GM23338 (cell line): ENCODE data around the gene TMPRSS5.

Source experiments
- CREB1 ChIP-seq: fragments of 250-450 bp; sonication (Bioruptor Pico); IDR thresholded peaks from 2 replicates; pipeline ENCODE4 v1.5.0; 2020; ENCODE audit warnings: low read depth, mild to moderate bottlenecking, moderate library complexity
- EZH2 ChIP-seq: fragments of 200-600 bp; sonication (generic); IDR thresholded peaks from one replicate; pipeline ENCODE4 v1.8.0; 2017; ENCODE audit warnings: antibody characterized with exemption, mild to moderate bottlenecking, low read depth; ENCODE audit not compliant: unreplicated experiment
- EZH2phosphoT487 ChIP-seq: fragments of 200-600 bp; sonication (generic); IDR thresholded peaks from one replicate; pipeline ENCODE4 v1.8.1; 2018; ENCODE audit warnings: antibody characterized with exemption; ENCODE audit not compliant: unreplicated experiment
- JUNB ChIP-seq: IDR thresholded peaks from one replicate; pipeline ENCODE4 v1.6.1; 2016; ENCODE audit warnings: antibody characterized with exemption; ENCODE audit not compliant: unreplicated experiment
- NANOG ChIP-seq: IDR thresholded peaks from 2 replicates; pipeline ENCODE4 v1.6.1; 2016; ENCODE audit warnings: antibody characterized with exemption, borderline replicate concordance
- POLR2AphosphoS5 ChIP-seq: IDR thresholded peaks from 2 replicates; pipeline ENCODE4 v1.6.1; 2016; ENCODE audit warnings: antibody characterized with exemption, low read depth
- STAT1 ChIP-seq: IDR thresholded peaks from one replicate; pipeline ENCODE4 v1.6.1; 2016; ENCODE audit warnings: antibody characterized with exemption; ENCODE audit not compliant: unreplicated experiment
- ZNF114 ChIP-seq: fragments of 250-450 bp; sonication (Bioruptor Pico); IDR thresholded peaks from 2 replicates; pipeline ENCODE4 v1.5.0; 2020; ENCODE audit warnings: mild to moderate bottlenecking, moderate library complexity
- TF ChIP-seq, protein P1 (sequence below), 2 experiments: fragments of 200-600 bp in 1 of 2; sonication (generic) in 1 of 2; conservative IDR thresholded peaks; 2 replicates each; pipeline versions ENCODE4 v1.5.1 to v1.6.1; 2016 to 2017; ENCODE audit warnings: antibody characterized with exemption in 2 of 2, low read depth in 2 of 2, mild to moderate bottlenecking in 2 of 2, moderate library complexity in 1 of 2
- TF ChIP-seq, protein P2 (sequence below): IDR thresholded peaks from one replicate; pipeline ENCODE4 v1.6.1; 2018; ENCODE audit warnings: antibody characterized with exemption; ENCODE audit not compliant: unreplicated experiment
- TF ChIP-seq, protein P3 (sequence below): IDR thresholded peaks from 2 replicates; pipeline ENCODE4 v1.6.1; 2016; ENCODE audit warnings: antibody characterized with exemption

DNA sequence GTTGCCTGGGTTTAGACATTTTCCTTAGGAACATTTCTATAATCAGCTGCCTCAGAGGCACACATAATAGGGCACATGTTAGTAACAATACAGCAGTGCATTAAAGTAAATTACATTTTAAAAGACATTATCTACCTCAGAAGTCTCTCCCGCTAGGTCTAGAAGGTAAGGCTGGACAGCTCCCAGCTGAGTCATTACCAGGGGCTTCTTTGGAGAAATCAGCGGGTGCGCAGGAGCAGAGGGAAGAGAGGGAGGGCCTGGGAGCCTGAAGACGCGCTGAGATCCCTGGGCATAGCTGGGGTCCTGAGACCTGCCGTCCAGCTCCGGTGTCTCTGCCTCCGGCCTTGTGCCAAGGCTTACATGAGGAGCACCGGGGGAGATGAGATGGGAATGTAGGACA is 67.7 kb downstream of the TMPRSS5 start:
- no peak for TF ChIP-seq POLR2AphosphoS5
- TF ChIP-seq, protein P1, sequence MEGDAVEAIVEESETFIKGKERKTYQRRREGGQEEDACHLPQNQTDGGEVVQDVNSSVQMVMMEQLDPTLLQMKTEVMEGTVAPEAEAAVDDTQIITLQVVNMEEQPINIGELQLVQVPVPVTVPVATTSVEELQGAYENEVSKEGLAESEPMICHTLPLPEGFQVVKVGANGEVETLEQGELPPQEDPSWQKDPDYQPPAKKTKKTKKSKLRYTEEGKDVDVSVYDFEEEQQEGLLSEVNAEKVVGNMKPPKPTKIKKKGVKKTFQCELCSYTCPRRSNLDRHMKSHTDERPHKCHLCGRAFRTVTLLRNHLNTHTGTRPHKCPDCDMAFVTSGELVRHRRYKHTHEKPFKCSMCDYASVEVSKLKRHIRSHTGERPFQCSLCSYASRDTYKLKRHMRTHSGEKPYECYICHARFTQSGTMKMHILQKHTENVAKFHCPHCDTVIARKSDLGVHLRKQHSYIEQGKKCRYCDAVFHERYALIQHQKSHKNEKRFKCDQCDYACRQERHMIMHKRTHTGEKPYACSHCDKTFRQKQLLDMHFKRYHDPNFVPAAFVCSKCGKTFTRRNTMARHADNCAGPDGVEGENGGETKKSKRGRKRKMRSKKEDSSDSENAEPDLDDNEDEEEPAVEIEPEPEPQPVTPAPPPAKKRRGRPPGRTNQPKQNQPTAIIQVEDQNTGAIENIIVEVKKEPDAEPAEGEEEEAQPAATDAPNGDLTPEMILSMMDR (conservative IDR thresholded peaks at IDR 0.05; ENCODE audit: low read depth in 2 of 2), result no peak
- TF ChIP-seq JUNB, result no peak
- no peak for TF ChIP-seq EZH2
- TF ChIP-seq CREB1 (CRISPR knock-in tag), result no peak
- no peak for TF ChIP-seq EZH2phosphoT487
- TF ChIP-seq, protein P2, sequence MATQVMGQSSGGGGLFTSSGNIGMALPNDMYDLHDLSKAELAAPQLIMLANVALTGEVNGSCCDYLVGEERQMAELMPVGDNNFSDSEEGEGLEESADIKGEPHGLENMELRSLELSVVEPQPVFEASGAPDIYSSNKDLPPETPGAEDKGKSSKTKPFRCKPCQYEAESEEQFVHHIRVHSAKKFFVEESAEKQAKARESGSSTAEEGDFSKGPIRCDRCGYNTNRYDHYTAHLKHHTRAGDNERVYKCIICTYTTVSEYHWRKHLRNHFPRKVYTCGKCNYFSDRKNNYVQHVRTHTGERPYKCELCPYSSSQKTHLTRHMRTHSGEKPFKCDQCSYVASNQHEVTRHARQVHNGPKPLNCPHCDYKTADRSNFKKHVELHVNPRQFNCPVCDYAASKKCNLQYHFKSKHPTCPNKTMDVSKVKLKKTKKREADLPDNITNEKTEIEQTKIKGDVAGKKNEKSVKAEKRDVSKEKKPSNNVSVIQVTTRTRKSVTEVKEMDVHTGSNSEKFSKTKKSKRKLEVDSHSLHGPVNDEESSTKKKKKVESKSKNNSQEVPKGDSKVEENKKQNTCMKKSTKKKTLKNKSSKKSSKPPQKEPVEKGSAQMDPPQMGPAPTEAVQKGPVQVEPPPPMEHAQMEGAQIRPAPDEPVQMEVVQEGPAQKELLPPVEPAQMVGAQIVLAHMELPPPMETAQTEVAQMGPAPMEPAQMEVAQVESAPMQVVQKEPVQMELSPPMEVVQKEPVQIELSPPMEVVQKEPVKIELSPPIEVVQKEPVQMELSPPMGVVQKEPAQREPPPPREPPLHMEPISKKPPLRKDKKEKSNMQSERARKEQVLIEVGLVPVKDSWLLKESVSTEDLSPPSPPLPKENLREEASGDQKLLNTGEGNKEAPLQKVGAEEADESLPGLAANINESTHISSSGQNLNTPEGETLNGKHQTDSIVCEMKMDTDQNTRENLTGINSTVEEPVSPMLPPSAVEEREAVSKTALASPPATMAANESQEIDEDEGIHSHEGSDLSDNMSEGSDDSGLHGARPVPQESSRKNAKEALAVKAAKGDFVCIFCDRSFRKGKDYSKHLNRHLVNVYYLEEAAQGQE, result peak; percentile 54
- TF ChIP-seq, protein P3, sequence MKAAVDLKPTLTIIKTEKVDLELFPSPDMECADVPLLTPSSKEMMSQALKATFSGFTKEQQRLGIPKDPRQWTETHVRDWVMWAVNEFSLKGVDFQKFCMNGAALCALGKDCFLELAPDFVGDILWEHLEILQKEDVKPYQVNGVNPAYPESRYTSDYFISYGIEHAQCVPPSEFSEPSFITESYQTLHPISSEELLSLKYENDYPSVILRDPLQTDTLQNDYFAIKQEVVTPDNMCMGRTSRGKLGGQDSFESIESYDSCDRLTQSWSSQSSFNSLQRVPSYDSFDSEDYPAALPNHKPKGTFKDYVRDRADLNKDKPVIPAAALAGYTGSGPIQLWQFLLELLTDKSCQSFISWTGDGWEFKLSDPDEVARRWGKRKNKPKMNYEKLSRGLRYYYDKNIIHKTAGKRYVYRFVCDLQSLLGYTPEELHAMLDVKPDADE, result no peak
- TF ChIP-seq ZNF114 (CRISPR knock-in tag), result no peak
- no peak for TF ChIP-seq STAT1
- TF ChIP-seq NANOG, result no peak
